ENCODE measurements around the gene SLC24A3. TPM values are rescaled to one million over a fixed set of nuclear protein-coding genes. Genes with fewer than 3 reads are reported as not detected.

The SLC24A3 gene
- total RNA-seq, 4 donors from 2014 or later = 12.9 to 49.8 (median 27.6) TPM

- H3K27ac ChIP-seq = no peak overlapping the region
- H3K4me1 ChIP-seq = no peaks in the 10 kb centered on the region
Measured at GRCh38 chr20:19522836-19523590, 310.6 kb downstream of the SLC24A3 start.

GRCh38 chr20:19524691-19525090, 312.2 kb downstream of the SLC24A3 start:
- no peaks in the 10 kb centered on the region for H3K27me3 ChIP-seq
- no peak overlapping the region for H3K27ac ChIP-seq
- no peaks in the 10 kb centered on the region for H3K9me3 ChIP-seq
- TF ChIP-seq CTCF (IDR thresholded peaks at IDR 0.05) = no peak
- no peak for TF ChIP-seq POLR2A (IDR thresholded peaks at IDR 0.05)
- intact Hi-C loops (cut with DNase I; ENCODE audit: low total_unique reads) = no loop called here
- no peak overlapping the region for H3K4me3 ChIP-seq
- no peaks in the 10 kb centered on the region for H3K36me3 ChIP-seq
- H3K4me1 ChIP-seq = no peaks in the 10 kb centered on the region
- DNase-seq = no peak

More at GRCh38 chr20:19522836-19523590, 310.6 kb downstream of the SLC24A3 start:
- no peak overlapping the region for H3K4me3 ChIP-seq
- TF ChIP-seq CTCF (IDR thresholded peaks at IDR 0.05) (no peak), POLR2A (IDR thresholded peaks at IDR 0.05) (no peak)
- intact Hi-C loops (cut with DNase I; ENCODE audit: low total_unique reads) = no loop called here
- H3K27me3 ChIP-seq = no peaks in the 10 kb centered on the region
- DNase-seq = no peak
- no peaks in the 10 kb centered on the region for H3K9me3 ChIP-seq
- H3K36me3 ChIP-seq = no peaks in the 10 kb centered on the region

- Histone ChIP-seq H3K4me1 (no peaks in the 10 kb centered on the region), H3K36me3 (no peaks in the 10 kb centered on the region), H3K27me3 (no peaks in the 10 kb centered on the region), H3K27ac (no peak overlapping the region), H3K9me3 (no peaks in the 10 kb centered on the region), H3K4me3 (no peak overlapping the region)
- intact Hi-C loops (cut with DNase I; ENCODE audit: low total_unique reads) = no loop called here
- DNase-seq = no peak
- TF ChIP-seq CTCF (IDR thresholded peaks at IDR 0.05) = no peak
- no peak for TF ChIP-seq POLR2A (IDR thresholded peaks at IDR 0.05)
Measured at GRCh38 chr20:19527509-19527908, 315.1 kb downstream of the SLC24A3 start.

- TF ChIP-seq CTCF (IDR thresholded peaks at IDR 0.05) = no peak
- TF ChIP-seq POLR2A (IDR thresholded peaks at IDR 0.05) = no peak
- no peak for DNase-seq
- H3K27me3 ChIP-seq = no peaks in the 10 kb centered on the region
- no peak overlapping the region for H3K4me3 ChIP-seq
- intact Hi-C loops (cut with DNase I; ENCODE audit: low total_unique reads) = no loop called here
- H3K27ac ChIP-seq = no peak overlapping the region
- no peaks in the 10 kb centered on the region for H3K9me3 ChIP-seq
- H3K36me3 ChIP-seq = no peaks in the 10 kb centered on the region
- H3K4me1 ChIP-seq = no peaks in the 10 kb centered on the region
Measured at GRCh38 chr20:19528286-19529030, 316.0 kb downstream of the SLC24A3 start.

- TF ChIP-seq POLR2A (IDR thresholded peaks at IDR 0.05) (no peak), CTCF (IDR thresholded peaks at IDR 0.05) (no peak)
- intact Hi-C loops (cut with DNase I; ENCODE audit: low total_unique reads) = no loop called here
- Histone ChIP-seq H3K4me1 (no peaks in the 10 kb centered on the region), H3K9me3 (peaks cover 0 to 7% of the 10 kb centered on the region in 2 donors), H3K27ac (no peak overlapping the region), H3K4me3 (no peak overlapping the region), H3K27me3 (no peaks in the 10 kb centered on the region), H3K36me3 (no peaks in the 10 kb centered on the region)
- DNase-seq = no peak
Measured at GRCh38 chr20:19530006-19530405, 317.6 kb downstream of the SLC24A3 start.
